ENCODE measurements around the gene SCGB1C2. TPM values are rescaled to one million over a fixed set of nuclear protein-coding genes. Genes with fewer than 3 reads are reported as not detected.
A peak's percentile ranks its signal among the peaks of the same experiment; 100 is the strongest.

The SCGB1C2 gene
- total RNA-seq, 1 experiment from 2014 or later = not detected

DNA sequence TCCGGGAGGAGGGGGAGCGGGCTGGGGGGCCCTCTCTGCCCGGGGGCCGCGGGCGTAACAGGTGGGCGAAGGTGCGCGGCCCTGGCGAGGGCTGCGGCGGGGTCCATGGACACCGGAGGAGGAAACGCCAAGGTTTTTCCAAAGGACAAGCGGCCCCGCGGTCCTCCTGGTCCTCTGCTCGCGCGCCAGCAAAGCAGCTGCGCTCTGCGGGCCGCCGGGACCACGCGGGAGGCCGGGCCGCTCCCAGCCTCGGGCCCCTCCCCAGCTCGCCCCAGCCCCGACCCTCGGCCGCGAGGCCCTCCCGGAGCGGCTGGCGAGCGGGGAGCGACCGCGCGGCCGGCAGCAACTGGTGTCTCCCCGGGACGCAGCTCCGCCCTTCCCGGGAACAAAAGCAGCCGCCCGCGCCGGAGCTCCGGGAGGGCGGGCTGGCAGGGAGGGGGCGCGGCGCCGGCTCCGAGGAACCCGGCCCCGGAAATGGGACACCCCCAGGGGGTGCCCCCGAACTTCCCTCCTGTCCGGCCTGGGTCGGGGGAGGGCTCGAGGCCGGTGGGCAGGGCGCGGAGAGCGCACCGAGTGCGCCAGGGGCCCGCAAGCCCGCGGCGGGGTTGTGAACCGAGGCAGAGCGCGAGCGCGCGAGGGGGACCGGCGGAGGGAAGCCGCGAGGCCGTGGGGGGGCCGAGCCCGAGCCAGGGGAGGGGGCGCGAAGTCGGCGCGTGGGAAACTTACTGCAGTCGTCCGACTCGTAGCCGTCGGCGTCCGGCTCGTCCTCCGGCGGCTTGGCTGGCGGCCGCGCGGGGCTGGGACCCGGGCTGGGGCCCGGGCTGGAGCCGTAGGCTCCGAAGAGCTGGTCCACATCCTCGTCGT, 43.2 kb downstream of the SCGB1C2 start:
- WGBS (ENCODE audit: extremely low coverage, insufficient read length, low lambda C conversion rate) = no CpG with 5 or more reads among the region's 112 CpGs
- Histone ChIP-seq H3K27me3 (ENCODE audit: insufficient read depth, low read length) (peaks cover 11% of the 10 kb centered on the region; the same call in 1 of the 2 replicates), H3K9ac (ENCODE audit: extremely low read depth, insufficient read length, low read length) (no peak overlapping the region), H4K8ac (replicated peaks; ENCODE audit: insufficient read length, low read depth, low read length) (no peak overlapping the region), H3K9me3 (ENCODE audit: control insufficient read depth, low read depth, low read length) (no peaks in the 10 kb centered on the region), H3K14ac (ENCODE audit: insufficient read depth, low read length) (no peak overlapping the region), H3K23ac (ENCODE audit: insufficient read length, low read depth, low read length) (no peak overlapping the region), H2AFZ (ENCODE audit: low read length) (no peak overlapping the region), H2AK5ac (ENCODE audit: insufficient read length, low read length) (no peak overlapping the region), H3K79me2 (ENCODE audit: insufficient read depth, low read length) (no peaks in the 10 kb centered on the region), H2BK12ac (ENCODE audit: insufficient read length, low read depth, low read length) (no peak overlapping the region), H4K20me1 (ENCODE audit: control insufficient read depth, insufficient read depth, insufficient read length) (no peaks in the 10 kb centered on the region), H3K4me2 (ENCODE audit: insufficient read depth, insufficient read length, low read length) (peak overlapping the region; percentile 51), H4K5ac (ENCODE audit: insufficient read length, low read depth, low read length) (no peak overlapping the region), H3K79me1 (ENCODE audit: insufficient read depth, low read depth, low read length, poor library complexity, severe bottlenecking) (no peaks in the 10 kb centered on the region), H4K91ac (ENCODE audit: insufficient read length, low read depth, low read length) (no peak overlapping the region), H2BK5ac (ENCODE audit: insufficient read length, low read length) (no peak overlapping the region), H3K27ac (ENCODE audit: insufficient read length, low read depth, low read length) (no peak overlapping the region), H3K18ac (ENCODE audit: insufficient read length, low read depth, low read length) (no peak overlapping the region), H2BK20ac (ENCODE audit: low read depth, low read length, poor library complexity, severe bottlenecking) (no peak overlapping the region), H2BK120ac (ENCODE audit: low read depth, low read length, poor library complexity, severe bottlenecking) (no peak overlapping the region), H3K4ac (ENCODE audit: low read depth, low read length) (no peak overlapping the region), H2BK15ac (ENCODE audit: low read depth, low read length) (no peak overlapping the region), H3K56ac (ENCODE audit: insufficient read length, low read depth, low read length) (no peak overlapping the region), H3T11ph (ENCODE audit: low read length) (no peak overlapping the region), H3K23me2 (ENCODE audit: insufficient read length, low read depth, low read length, poor library complexity, severe bottlenecking) (peaks cover 4% of the 10 kb centered on the region), H3K4me1 (ENCODE audit: insufficient read depth, low read length) (no peaks in the 10 kb centered on the region)
- Mint-ChIP-seq H3K27me3 (ENCODE audit: low read depth) (peaks cover 76% of the 10 kb centered on the region), H3K4me1 (peaks cover 14 to 17% of the 10 kb centered on the region in 2 experiments), H3K27ac (no peak overlapping the region), H3K4me3 (peak overlapping the region; percentile 55 to 63; a peak in 4 of 5 replicates), H3K36me3 (ENCODE audit: insufficient read depth in 1 of 3, low read depth in 3 of 3) (no peaks in the 10 kb centered on the region; a peak in 1 of 7 replicates), H3K9me3 (no peaks in the 10 kb centered on the region; a peak in 1 of 5 replicates)
- DNase-seq = no peak
- TF ChIP-seq, protein P1, sequence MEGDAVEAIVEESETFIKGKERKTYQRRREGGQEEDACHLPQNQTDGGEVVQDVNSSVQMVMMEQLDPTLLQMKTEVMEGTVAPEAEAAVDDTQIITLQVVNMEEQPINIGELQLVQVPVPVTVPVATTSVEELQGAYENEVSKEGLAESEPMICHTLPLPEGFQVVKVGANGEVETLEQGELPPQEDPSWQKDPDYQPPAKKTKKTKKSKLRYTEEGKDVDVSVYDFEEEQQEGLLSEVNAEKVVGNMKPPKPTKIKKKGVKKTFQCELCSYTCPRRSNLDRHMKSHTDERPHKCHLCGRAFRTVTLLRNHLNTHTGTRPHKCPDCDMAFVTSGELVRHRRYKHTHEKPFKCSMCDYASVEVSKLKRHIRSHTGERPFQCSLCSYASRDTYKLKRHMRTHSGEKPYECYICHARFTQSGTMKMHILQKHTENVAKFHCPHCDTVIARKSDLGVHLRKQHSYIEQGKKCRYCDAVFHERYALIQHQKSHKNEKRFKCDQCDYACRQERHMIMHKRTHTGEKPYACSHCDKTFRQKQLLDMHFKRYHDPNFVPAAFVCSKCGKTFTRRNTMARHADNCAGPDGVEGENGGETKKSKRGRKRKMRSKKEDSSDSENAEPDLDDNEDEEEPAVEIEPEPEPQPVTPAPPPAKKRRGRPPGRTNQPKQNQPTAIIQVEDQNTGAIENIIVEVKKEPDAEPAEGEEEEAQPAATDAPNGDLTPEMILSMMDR (conservative IDR thresholded peaks at IDR 0.05) = no peak
